GM23338 (cell line): ENCODE data around the gene TANGO6. TPM values are rescaled to one million over a fixed set of nuclear protein-coding genes. Genes with fewer than 3 reads are reported as not detected.

Experiments used
- ATAC-seq: fragments of 200-7000 bp; cut with Tn5 transposase; 3 replicates; pipeline ENCODE4 v1.9.1; 2020
- DNase-seq: peaks from one replicate; pipeline ENCODE4 v3.0.0-alpha.2; 2015; ENCODE audit warnings: low spot score
- H2AFZ ChIP-seq: fragments of 200-600 bp; sonication (generic); 2 replicates; pipeline ENCODE4 v1.8.0; 2016; ENCODE audit warnings: antibody characterized with exemption, mild to moderate bottlenecking, moderate library complexity
- H3F3A ChIP-seq: fragments of 200-600 bp; sonication (generic); replicated peaks from 2 replicates; pipeline ENCODE4 v1.8.0; 2017; ENCODE audit warnings: antibody characterized with exemption, mixed run types, low read depth
- H3K27ac ChIP-seq: fragments of 200-600 bp; sonication (generic); 2 replicates; pipeline ENCODE4 v1.6.1; 2016; ENCODE audit warnings: low read depth
- H3K27me3 ChIP-seq: fragments of 200-600 bp; sonication (generic); 2 replicates; pipeline ENCODE4 v1.8.0; 2016; ENCODE audit warnings: mild to moderate bottlenecking, mixed run types, moderate library complexity; ENCODE audit not compliant: insufficient read depth
- H3K36me3 ChIP-seq: fragments of 200-600 bp; sonication (generic); 2 replicates; pipeline ENCODE4 v1.8.0; 2016; ENCODE audit warnings: mild to moderate bottlenecking; ENCODE audit not compliant: insufficient read depth
- H3K4me1 ChIP-seq: fragments of 200-600 bp; sonication (generic); 2 replicates; pipeline ENCODE4 v1.8.0; 2016; ENCODE audit warnings: mild to moderate bottlenecking, moderate library complexity; ENCODE audit not compliant: insufficient read depth
- H3K4me2 ChIP-seq: fragments of 200-600 bp; sonication (generic); 2 replicates; pipeline ENCODE4 v1.7.1; 2017; ENCODE audit warnings: mixed run types
- H3K4me3 ChIP-seq: fragments of 200-600 bp; sonication (generic); 2 replicates; pipeline ENCODE4 v1.6.1; 2016; ENCODE audit warnings: mixed run types
- H3K79me2 ChIP-seq: fragments of 200-600 bp; sonication (generic); replicated peaks from 2 replicates; pipeline ENCODE4 v1.8.0; 2017; ENCODE audit warnings: mild to moderate bottlenecking; ENCODE audit not compliant: insufficient read depth
- H3K9me2 ChIP-seq: fragments of 200-600 bp; sonication (generic); 2 replicates; pipeline ENCODE4 v1.8.0; 2017; ENCODE audit not compliant: insufficient read depth
- H4K20me1 ChIP-seq: fragments of 200-600 bp; sonication (generic); replicated peaks from 2 replicates; pipeline ENCODE4 v1.8.0; 2017; ENCODE audit warnings: mild to moderate bottlenecking; ENCODE audit not compliant: insufficient read depth
- H3K27ac Mint-ChIP-seq: 2 replicates; pipeline ENCODE4 v1.8.0; 2020; ENCODE audit warnings: inconsistent platforms, mild to moderate bottlenecking, moderate library complexity, mixed read lengths
- H3K27me3 Mint-ChIP-seq: 3 replicates; pipeline ENCODE4 v1.8.0; 2022; ENCODE audit warnings: low read depth, mild to moderate bottlenecking, moderate library complexity, mixed read lengths, inconsistent platforms; ENCODE audit not compliant: insufficient read depth, poor library complexity
- H3K36me3 Mint-ChIP-seq: 3 replicates; pipeline ENCODE4 v1.8.0; 2021; ENCODE audit warnings: low read depth, mild to moderate bottlenecking, inconsistent platforms, moderate library complexity, mixed read lengths
- H3K4me1 Mint-ChIP-seq: 3 replicates; pipeline ENCODE4 v1.8.0; 2020; ENCODE audit warnings: mild to moderate bottlenecking, inconsistent platforms, mixed read lengths
- H3K4me3 Mint-ChIP-seq: 3 replicates; pipeline ENCODE4 v1.8.0; 2021; ENCODE audit warnings: moderate library complexity, mild to moderate bottlenecking, inconsistent platforms, mixed read lengths
- H3K9me3 Mint-ChIP-seq: 3 replicates; pipeline ENCODE4 v1.8.0; 2020; ENCODE audit warnings: moderate library complexity, mild to moderate bottlenecking, inconsistent platforms, mixed read lengths
- EZH2phosphoT487 ChIP-seq: fragments of 200-600 bp; sonication (generic); IDR thresholded peaks from one replicate; pipeline ENCODE4 v1.8.1; 2018; ENCODE audit warnings: antibody characterized with exemption; ENCODE audit not compliant: unreplicated experiment
- JUNB ChIP-seq: IDR thresholded peaks from one replicate; pipeline ENCODE4 v1.6.1; 2016; ENCODE audit warnings: antibody characterized with exemption; ENCODE audit not compliant: unreplicated experiment
- ZNF114 ChIP-seq: fragments of 250-450 bp; sonication (Bioruptor Pico); IDR thresholded peaks from 2 replicates; pipeline ENCODE4 v1.5.0; 2020; ENCODE audit warnings: mild to moderate bottlenecking, moderate library complexity
- polyA plus RNA-seq: library from polyadenylated mRNA; unstranded; fragments of >200 nt; fragmentation: Nextera tagmentation; extraction: Ambion mirVana; gene quantifications from 2 replicates; pipeline ENCODE4 v1.2.1, GENCODE V29; 2016
- total RNA-seq: library from RNA; depleted of rRNA; stranded (reverse); fragments of >200 nt; shearing (Covaris generic); gene quantifications from 2 replicates; pipeline ENCODE4 v1.2.3, GENCODE V29; 2014
- TF ChIP-seq, protein P1 (sequence below), 2 experiments: fragments of 200-600 bp in 1 of 2; sonication (generic) in 1 of 2; conservative IDR thresholded peaks; 2 replicates each; pipeline versions ENCODE4 v1.5.1 to v1.6.1; 2016 to 2017; ENCODE audit warnings: antibody characterized with exemption in 2 of 2, low read depth in 2 of 2, mild to moderate bottlenecking in 2 of 2, moderate library complexity in 1 of 2
- TF ChIP-seq, protein P2 (sequence below): IDR thresholded peaks from 2 replicates; pipeline ENCODE4 v1.6.1; 2016; ENCODE audit warnings: antibody characterized with exemption

The TANGO6 gene
- total and polyA plus RNA-seq, 2 experiments from 2014 or later = 7.2 to 23.2 TPM

DNA sequence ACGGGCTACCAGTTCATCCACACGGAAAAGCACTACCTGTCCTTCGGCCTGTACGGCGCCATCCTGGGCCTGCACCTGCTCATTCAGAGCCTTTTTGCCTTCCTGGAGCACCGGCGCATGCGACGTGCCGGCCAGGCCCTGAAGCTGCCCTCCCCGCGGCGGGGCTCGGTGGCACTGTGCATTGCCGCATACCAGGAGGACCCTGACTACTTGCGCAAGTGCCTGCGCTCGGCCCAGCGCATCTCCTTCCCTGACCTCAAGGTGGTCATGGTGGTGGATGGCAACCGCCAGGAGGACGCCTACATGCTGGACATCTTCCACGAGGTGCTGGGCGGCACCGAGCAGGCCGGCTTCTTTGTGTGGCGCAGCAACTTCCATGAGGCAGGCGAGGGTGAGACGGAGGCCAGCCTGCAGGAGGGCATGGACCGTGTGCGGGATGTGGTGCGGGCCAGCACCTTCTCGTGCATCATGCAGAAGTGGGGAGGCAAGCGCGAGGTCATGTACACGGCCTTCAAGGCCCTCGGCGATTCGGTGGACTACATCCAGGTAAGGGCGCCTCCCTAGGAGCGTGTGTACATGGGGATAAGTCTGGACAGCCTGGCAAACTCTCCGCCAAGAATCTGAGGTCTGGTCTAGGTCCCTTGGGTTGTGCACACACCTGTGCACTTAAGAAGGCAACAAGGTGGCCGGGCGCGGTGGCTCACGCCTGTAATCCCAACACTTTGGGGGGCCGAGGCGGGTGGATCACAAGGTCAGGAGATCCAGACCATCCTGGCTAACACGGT lies 266.3 kb downstream of the TANGO6 start:
- Histone ChIP-seq H3K36me3 (peaks cover 42% of the 10 kb centered on the region), H3F3A (peaks cover 50% of the 10 kb centered on the region; the same call in 1 of the 2 replicates), H2AFZ (no peak overlapping the region), H3K79me2 (peaks cover 51% of the 10 kb centered on the region), H3K4me3 (no peak overlapping the region), H3K4me1 (peaks cover 29% of the 10 kb centered on the region), H3K27me3 (no peaks in the 10 kb centered on the region), H4K20me1 (no peaks in the 10 kb centered on the region; the same call in 1 of the 2 replicates), H3K27ac (no peak overlapping the region), H3K4me2 (no peak overlapping the region), H3K9me2 (no peaks in the 10 kb centered on the region)
- Mint-ChIP-seq H3K4me1 (peaks cover 43% of the 10 kb centered on the region), H3K4me3 (peak overlapping the region; percentile 55), H3K36me3 (peaks cover 65% of the 10 kb centered on the region), H3K27ac (peak overlapping the region; percentile 72; the same call in 1 of the 2 replicates), H3K27me3 (peaks cover 27% of the 10 kb centered on the region), H3K9me3 (no peaks in the 10 kb centered on the region)
- TF ChIP-seq ZNF114 (CRISPR knock-in tag) (no peak), JUNB (no peak), EZH2phosphoT487 (no peak)
- TF ChIP-seq, protein P1, sequence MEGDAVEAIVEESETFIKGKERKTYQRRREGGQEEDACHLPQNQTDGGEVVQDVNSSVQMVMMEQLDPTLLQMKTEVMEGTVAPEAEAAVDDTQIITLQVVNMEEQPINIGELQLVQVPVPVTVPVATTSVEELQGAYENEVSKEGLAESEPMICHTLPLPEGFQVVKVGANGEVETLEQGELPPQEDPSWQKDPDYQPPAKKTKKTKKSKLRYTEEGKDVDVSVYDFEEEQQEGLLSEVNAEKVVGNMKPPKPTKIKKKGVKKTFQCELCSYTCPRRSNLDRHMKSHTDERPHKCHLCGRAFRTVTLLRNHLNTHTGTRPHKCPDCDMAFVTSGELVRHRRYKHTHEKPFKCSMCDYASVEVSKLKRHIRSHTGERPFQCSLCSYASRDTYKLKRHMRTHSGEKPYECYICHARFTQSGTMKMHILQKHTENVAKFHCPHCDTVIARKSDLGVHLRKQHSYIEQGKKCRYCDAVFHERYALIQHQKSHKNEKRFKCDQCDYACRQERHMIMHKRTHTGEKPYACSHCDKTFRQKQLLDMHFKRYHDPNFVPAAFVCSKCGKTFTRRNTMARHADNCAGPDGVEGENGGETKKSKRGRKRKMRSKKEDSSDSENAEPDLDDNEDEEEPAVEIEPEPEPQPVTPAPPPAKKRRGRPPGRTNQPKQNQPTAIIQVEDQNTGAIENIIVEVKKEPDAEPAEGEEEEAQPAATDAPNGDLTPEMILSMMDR (conservative IDR thresholded peaks at IDR 0.05; ENCODE audit: low read depth in 2 of 2) = no peak
- DNase-seq = no peak
- ATAC-seq = no peak

DNA sequence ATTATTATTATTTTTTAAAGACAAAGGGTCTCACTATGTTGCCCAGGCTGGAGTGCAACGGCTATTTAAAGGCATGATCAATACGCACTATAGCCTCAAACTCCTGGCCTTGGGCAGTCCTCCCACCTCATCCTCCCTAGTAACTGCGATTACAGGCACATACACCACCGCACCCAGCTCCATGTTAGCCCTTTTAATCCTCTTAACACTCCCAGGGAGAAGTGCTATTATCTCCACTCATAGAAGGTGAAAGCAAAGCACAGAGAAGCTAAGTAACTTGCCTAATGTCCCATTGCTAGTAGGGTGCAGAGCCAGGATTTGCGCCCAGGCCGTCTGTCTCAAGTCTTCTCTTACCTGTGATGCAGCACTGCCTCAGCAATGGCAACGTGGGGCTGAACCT lies 267.1 kb downstream of the TANGO6 start:
- peaks cover 72% of the 10 kb centered on the region for H3K36me3 Mint-ChIP-seq

More for the DNA sequence above, 267.1 kb downstream of the TANGO6 start:
- H4K20me1 ChIP-seq = peaks cover under 1% of the 10 kb centered on the region
- no peak overlapping the region for H2AFZ ChIP-seq
- H3K4me1 Mint-ChIP-seq = peaks cover 42% of the 10 kb centered on the region
- DNase-seq (no peak), ATAC-seq (no peak)
- peaks cover 51% of the 10 kb centered on the region for H3K79me2 ChIP-seq
- no peak overlapping the region for H3K4me2 ChIP-seq
- no peaks in the 10 kb centered on the region for H3K9me3 Mint-ChIP-seq
- TF ChIP-seq, protein P2, sequence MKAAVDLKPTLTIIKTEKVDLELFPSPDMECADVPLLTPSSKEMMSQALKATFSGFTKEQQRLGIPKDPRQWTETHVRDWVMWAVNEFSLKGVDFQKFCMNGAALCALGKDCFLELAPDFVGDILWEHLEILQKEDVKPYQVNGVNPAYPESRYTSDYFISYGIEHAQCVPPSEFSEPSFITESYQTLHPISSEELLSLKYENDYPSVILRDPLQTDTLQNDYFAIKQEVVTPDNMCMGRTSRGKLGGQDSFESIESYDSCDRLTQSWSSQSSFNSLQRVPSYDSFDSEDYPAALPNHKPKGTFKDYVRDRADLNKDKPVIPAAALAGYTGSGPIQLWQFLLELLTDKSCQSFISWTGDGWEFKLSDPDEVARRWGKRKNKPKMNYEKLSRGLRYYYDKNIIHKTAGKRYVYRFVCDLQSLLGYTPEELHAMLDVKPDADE = no peak
- peaks cover 49% of the 10 kb centered on the region for H3K36me3 ChIP-seq
- no peak overlapping the region for H3K27ac ChIP-seq
- H3K4me1 ChIP-seq = peaks cover 23% of the 10 kb centered on the region
- peaks cover 28% of the 10 kb centered on the region for H3K27me3 Mint-ChIP-seq
- H3K4me3 ChIP-seq = no peak overlapping the region
- peaks cover 56% of the 10 kb centered on the region; the same call in 1 of the 2 replicates for H3F3A ChIP-seq
- H3K27me3 ChIP-seq = no peaks in the 10 kb centered on the region
- H3K9me2 ChIP-seq = no peaks in the 10 kb centered on the region
- H3K4me3 Mint-ChIP-seq = peak overlapping the region; percentile 30; the same call in 2 of the 3 replicates
- H3K27ac Mint-ChIP-seq = peak overlapping the region; percentile 80
